Colonic mucosa (tissue), 4 donors: Measurements from ENCODE around the gene PKNOX1. TPM values are rescaled to one million over a fixed set of nuclear protein-coding genes. Genes with fewer than 3 reads are reported as not detected.
"Not testable (repeated sequence)": the region's sequence is repeated elsewhere in the genome, so short reads cannot be mapped to it uniquely, and the experiment has no call there.

Experiments used
- DNase-seq: peaks from one replicate; pipeline ENCODE4 v3.0.0-alpha.2; 2020
- H3K27ac ChIP-seq: fragments of 200-600 bp; one replicate; pipeline ENCODE4 v1.8.0; 2021
- H3K27me3 ChIP-seq: fragments of 200-600 bp; one replicate; pipeline ENCODE4 v1.8.0; 2021
- H3K36me3 ChIP-seq: fragments of 200-600 bp; one replicate; pipeline ENCODE4 v1.8.0; 2021
- H3K4me1 ChIP-seq: fragments of 200-600 bp; one replicate; pipeline ENCODE4 v1.8.0; 2021; ENCODE audit warnings: mild to moderate bottlenecking
- H3K4me3 ChIP-seq: fragments of 200-600 bp; one replicate; pipeline ENCODE4 v1.8.0; 2021
- H3K9ac ChIP-seq, 2 donors: one replicate each; pipeline ENCODE4 v1.7.0; 2013; ENCODE audit warnings: control low read depth in 2 of 2, low read depth in 2 of 2, low read length in 2 of 2
- H3K9me3 ChIP-seq: fragments of 200-600 bp; one replicate; pipeline ENCODE4 v1.8.0; 2021
- intact Hi-C: fragments of 100-400 bp; cut with DNase I; formaldehyde crosslinking; loops from one replicate; pipeline ENCODE4 v1.14.1; 2022
- total RNA-seq, 2 donors: library from RNA; stranded (reverse); fragmentation: NEBNext Ultra II Directional in 1 of 2; extraction: Animal tissue kit (Norgen Biotek cat#: 25700) in 1 of 2; gene quantifications; one replicate each; pipeline ENCODE4 v1.2.1, GENCODE V29; 2021
- TF ChIP-seq, protein P1 (sequence below): fragments of 200-600 bp; IDR thresholded peaks from one replicate; pipeline ENCODE4 v1.8.0; 2022; ENCODE audit warnings: antibody characterized with exemption, mild to moderate bottlenecking
- donor health status: healthy.
- donor health status: DM: no; HTN: no; CAD: no.
- donor health status: DM: no; HTN: no; CAD: no.

The PKNOX1 gene
- total RNA-seq, 2 donors from 2014 or later = 15.4 to 16.6 TPM

DNA sequence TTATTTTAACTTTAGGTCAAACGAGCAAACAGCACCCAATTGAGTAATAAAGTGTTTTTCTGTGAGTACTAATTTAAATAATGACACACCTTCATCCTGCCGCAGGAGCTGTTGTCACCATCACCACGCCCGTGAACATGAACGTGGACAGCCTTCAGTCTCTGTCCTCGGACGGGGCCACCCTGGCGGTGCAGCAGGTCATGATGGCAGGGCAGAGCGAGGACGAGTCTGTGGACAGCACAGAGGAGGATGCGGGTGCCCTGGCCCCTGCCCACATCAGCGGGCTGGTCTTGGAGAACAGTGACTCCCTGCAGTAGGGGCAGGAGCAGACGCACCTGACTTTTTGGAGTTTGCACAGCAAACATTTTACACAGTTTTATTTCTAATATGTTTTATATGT, 55.4 kb downstream of the PKNOX1 start:
- Histone ChIP-seq H3K4me1 (no peaks in the 10 kb centered on the region), H3K36me3 (no peaks in the 10 kb centered on the region), H3K27ac (no peak overlapping the region), H3K27me3 (no peaks in the 10 kb centered on the region), H3K9ac (no peak overlapping the region), H3K4me3 (no peak overlapping the region), H3K9me3 (no peaks in the 10 kb centered on the region)
- TF ChIP-seq, protein P1, sequence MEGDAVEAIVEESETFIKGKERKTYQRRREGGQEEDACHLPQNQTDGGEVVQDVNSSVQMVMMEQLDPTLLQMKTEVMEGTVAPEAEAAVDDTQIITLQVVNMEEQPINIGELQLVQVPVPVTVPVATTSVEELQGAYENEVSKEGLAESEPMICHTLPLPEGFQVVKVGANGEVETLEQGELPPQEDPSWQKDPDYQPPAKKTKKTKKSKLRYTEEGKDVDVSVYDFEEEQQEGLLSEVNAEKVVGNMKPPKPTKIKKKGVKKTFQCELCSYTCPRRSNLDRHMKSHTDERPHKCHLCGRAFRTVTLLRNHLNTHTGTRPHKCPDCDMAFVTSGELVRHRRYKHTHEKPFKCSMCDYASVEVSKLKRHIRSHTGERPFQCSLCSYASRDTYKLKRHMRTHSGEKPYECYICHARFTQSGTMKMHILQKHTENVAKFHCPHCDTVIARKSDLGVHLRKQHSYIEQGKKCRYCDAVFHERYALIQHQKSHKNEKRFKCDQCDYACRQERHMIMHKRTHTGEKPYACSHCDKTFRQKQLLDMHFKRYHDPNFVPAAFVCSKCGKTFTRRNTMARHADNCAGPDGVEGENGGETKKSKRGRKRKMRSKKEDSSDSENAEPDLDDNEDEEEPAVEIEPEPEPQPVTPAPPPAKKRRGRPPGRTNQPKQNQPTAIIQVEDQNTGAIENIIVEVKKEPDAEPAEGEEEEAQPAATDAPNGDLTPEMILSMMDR = no peak
- no peak for DNase-seq
- intact Hi-C loops = no loop called here

DNA sequence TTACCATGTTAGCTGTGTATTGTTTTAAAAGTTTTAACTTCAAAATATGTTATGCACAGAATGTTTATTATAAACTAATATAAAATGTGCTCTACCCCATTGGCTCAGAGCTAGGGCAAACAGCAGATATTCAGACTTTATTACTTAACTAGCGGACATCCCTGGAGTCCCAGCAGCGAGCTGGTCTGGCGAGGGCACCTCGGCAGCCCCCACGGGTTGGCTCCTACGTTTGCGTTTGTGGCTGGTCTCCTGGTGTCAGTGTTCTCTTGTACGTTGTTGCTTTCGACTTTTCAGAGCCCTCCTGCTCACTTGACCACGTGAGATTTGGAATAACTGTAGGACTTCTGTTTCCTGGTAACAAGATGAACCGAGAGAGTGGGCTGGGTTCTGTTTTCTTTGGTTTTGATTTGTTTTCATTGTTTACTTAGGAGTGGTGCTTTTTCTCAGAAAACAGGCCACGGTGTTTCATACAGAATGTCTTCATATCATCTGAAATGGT, 56.8 kb downstream of the PKNOX1 start:
- Histone ChIP-seq H3K36me3 (no peaks in the 10 kb centered on the region), H3K9ac (no peak overlapping the region), H3K27ac (no peak overlapping the region), H3K4me3 (no peak overlapping the region), H3K27me3 (no peaks in the 10 kb centered on the region), H3K9me3 (no peaks in the 10 kb centered on the region), H3K4me1 (no peaks in the 10 kb centered on the region)
- intact Hi-C loops = no loop called here
- DNase-seq = no peak
- TF ChIP-seq, protein P1 = no peak

DNA sequence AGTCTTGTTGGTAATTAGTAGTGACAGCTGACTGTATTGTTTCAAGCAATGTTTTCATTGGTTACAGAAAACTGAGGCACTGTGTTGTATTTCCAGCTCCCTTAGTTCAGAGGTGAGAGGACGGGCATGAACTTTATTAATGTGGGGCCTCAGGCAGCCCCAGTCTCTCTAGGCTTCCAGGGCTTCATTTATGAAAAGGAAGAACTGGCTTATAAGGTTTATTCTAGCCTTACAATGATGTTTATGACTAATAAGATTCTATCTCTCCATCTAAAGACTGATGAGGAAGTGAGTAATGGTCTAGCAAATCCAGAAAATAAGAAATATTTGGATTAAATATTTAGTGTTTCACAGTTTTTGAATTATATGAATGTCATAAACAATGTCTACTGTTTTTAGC, 59.7 kb downstream of the PKNOX1 start:
- DNase-seq = no peak
- H3K4me3 ChIP-seq = no peak overlapping the region
- no peaks in the 10 kb centered on the region for H3K9me3 ChIP-seq
- H3K27ac ChIP-seq = no peak overlapping the region
- H3K9ac ChIP-seq = no peak overlapping the region
- intact Hi-C loops = no loop called here
- no peaks in the 10 kb centered on the region for H3K27me3 ChIP-seq
- H3K4me1 ChIP-seq = no peaks in the 10 kb centered on the region
- no peaks in the 10 kb centered on the region for H3K36me3 ChIP-seq
- TF ChIP-seq, protein P1 = no peak

DNA sequence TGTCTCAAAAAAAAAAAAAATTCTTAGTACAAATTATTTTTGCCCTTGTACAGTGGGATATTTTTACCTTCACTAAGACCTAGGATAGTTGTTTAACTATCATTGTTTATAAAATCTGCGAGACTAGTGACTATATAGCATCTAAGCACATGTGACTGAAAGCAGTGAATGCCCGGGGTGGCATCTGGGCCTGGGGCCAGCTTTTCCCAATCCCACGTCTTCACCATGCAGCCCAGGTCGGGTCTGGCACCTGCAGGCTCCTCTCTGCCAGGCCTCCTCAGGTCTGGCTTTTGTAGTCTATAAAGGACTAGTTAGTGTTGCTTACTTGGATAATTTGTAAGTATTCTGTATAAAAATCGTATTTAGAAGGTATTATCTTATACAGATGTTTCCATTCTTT, 60.5 kb downstream of the PKNOX1 start:
- no peaks in the 10 kb centered on the region for H3K27me3 ChIP-seq
- H3K27ac ChIP-seq = no peak overlapping the region
- no peaks in the 10 kb centered on the region for H3K36me3 ChIP-seq
- H3K4me3 ChIP-seq = no peak overlapping the region
- H3K9ac ChIP-seq = no peak overlapping the region
- no peak for DNase-seq
- intact Hi-C loops = no loop called here
- TF ChIP-seq, protein P1 = no peak
- no peaks in the 10 kb centered on the region for H3K9me3 ChIP-seq
- no peaks in the 10 kb centered on the region for H3K4me1 ChIP-seq

DNA sequence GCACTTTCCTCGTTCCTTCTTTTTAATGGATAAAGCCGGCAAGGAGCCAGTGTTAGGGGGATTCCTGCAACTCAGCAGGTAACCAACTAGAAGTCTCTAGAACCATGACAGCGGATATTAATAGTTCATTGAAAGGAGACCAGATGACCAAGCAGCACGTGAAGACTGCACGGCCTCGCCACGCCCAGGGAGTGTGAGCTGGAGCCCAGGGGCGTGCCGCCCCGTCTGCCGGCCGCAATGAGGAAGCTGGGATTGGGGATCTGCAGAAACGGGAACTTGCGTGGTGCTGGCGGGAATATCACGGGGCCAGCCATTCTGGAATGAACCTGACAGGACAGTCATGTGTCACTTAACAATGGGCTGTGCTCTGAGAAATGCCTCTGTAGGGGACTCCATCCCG, 62.5 kb downstream of the PKNOX1 start:
- H3K36me3 ChIP-seq, H3K9ac ChIP-seq, H3K4me3 ChIP-seq, H3K27me3 ChIP-seq, H3K27ac ChIP-seq, intact Hi-C loops, H3K9me3 ChIP-seq, H3K4me1 ChIP-seq: not testable (repeated sequence)
- peak; percentile 32 for DNase-seq

DNA sequence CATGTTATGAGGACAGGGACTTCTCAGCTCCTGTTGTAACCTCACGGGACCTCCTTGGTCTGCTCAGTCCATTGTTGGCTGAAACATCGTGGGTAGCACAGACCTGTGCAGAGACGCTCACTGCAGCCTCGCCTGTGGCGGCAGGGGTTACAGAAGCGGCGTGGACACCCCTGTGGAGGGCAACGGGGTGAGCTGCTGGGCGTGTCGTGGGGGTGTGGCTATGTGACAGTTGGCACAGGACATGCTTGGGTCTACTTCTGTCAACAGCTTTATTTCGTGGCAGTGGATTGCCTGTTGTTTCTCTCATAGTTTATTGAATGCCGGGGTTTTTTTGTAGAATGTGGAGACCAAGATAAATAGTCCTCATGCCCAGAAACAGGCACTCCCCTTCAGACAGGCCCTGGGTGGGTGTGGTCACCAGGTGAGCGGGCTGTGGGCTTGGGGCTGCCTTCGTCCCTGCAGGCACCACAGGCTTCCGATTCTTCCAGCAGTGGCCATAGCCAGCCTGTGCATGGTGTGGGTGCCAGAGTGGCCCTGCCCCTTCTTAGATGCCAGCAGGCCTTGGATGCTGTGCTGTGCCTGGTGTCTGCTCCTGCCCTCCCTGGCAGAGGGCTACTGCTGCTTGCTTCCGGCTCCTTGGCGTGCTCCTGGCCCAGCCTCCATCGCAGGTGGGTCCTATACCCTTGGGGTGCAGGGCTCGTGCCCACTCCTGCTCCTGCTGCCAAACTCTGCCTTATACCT, 63.7 kb downstream of the PKNOX1 start:
- H3K27me3 ChIP-seq, H3K9ac ChIP-seq, H3K36me3 ChIP-seq, H3K4me3 ChIP-seq, intact Hi-C loops, H3K4me1 ChIP-seq, H3K9me3 ChIP-seq, DNase-seq, H3K27ac ChIP-seq: not testable (repeated sequence)

DNA sequence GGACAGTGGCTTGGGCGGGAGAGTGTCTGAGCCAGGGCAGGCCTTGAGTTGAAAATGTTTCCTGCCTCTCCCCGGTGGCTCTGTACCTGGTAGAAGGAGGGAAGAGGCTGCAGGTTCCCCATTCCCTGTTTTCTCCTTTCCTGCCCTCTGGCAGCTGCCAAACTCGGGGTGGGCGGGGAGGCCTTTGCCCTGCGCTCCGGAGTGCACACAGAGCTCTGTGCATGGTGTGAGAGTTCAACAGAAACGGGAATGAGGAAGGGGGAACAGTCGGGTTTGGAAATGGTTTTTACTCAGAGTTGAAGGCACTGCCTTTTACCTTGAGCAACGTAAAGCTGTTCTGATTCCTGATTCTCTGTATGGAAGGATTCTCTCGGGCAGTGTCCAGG, 64.3 kb downstream of the PKNOX1 start:
- DNase-seq, intact Hi-C loops, H3K4me1 ChIP-seq: not testable (repeated sequence)

DNA sequence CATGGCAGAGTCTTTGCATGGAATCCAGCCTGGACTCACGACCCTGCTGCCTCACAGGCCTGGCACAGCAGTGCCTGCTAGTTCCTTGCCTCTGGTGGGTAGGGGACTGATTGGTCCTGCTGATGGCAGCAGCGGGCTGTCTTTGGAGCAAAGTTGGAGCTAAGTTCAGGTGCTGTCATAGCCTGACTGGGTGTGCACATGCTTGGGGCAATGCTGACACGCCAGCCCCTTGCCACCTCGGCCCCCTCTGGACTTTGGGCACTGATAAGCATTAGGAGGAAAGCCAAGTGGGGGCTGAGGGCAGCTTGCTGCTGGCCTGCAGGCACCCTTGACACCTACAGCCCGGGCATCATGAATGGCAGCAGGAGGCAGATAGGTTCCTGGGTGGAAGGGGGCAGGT, 67.8 kb downstream of the PKNOX1 start:
- H3K27ac ChIP-seq, DNase-seq, H3K36me3 ChIP-seq, H3K9ac ChIP-seq, H3K4me3 ChIP-seq, H3K4me1 ChIP-seq, H3K9me3 ChIP-seq, intact Hi-C loops, H3K27me3 ChIP-seq: not testable (repeated sequence)

More for the DNA sequence above, 64.3 kb downstream of the PKNOX1 start:
- H3K36me3 ChIP-seq, H3K9ac ChIP-seq, H3K9me3 ChIP-seq, H3K4me3 ChIP-seq, H3K27ac ChIP-seq, H3K27me3 ChIP-seq: not testable (repeated sequence)

DNA sequence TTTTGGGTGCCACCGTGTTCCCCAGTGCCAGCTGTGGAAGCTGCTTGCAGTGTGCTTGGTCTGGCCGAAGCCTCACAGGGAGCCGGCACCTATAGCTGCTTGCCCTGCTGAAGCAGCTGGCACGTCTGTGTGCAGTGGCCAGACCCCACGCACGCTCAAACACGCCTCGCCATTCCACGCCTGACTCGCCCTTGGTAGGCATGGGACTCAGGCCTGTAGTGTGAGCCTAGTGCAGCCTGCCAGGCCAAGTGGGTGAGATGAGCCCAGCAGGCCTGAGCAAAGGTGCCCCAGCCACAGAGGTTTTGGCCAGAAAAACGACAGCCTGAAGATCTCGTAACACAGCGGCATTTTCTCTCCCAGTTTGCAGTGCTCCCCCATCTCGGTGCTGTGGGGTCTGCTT, 68.9 kb downstream of the PKNOX1 start:
- H3K4me1 ChIP-seq, H3K27ac ChIP-seq, intact Hi-C loops, H3K36me3 ChIP-seq, H3K27me3 ChIP-seq, H3K4me3 ChIP-seq, H3K9ac ChIP-seq, DNase-seq, H3K9me3 ChIP-seq: not testable (repeated sequence)

DNA sequence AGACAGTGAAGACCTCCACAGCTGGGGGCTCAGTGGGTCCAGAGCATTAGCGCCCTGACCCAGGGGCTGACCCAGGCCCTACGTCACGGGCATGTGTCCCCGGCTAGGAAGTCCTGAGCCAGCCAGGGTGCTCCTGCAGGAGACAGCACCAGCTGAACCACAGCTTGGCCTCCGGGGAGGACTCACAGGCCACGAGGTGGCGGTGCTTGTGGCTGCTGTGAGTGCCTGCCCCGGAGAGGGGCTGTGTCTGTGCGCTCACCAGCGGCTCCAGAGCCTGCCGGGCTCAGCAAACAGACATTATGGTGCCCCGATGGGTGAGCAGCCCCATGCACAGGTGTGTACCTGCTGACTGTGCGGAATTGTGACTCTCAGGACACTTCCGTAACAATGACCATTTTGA, 70.2 kb downstream of the PKNOX1 start:
- H3K27ac ChIP-seq, H3K4me3 ChIP-seq, H3K9me3 ChIP-seq, H3K27me3 ChIP-seq, H3K4me1 ChIP-seq, DNase-seq, H3K9ac ChIP-seq, H3K36me3 ChIP-seq, intact Hi-C loops: not testable (repeated sequence)
